Uterus (tissue), 2 donors: ENCODE data around the gene MUC5AC.
"Not testable (repeated sequence)": the region's sequence is repeated elsewhere in the genome, so short reads cannot be mapped to it uniquely, and the experiment has no call there.

Experiments
- POLR2A ChIP-seq, 2 donors: fragments of 450-650 bp; IDR thresholded peaks; one replicate each; pipeline ENCODE4 v1.6.1; 2016; ENCODE audit warnings: antibody characterized with exemption in 2 of 2, mild to moderate bottlenecking in 1 of 2, moderate library complexity in 1 of 2
- TF ChIP-seq, protein P1 (sequence below), 4 experiments: fragments of 200-600 bp in 2 of 4; fragments of 450-650 bp in 2 of 4; sonication (generic) in 2 of 4; IDR thresholded peaks; one replicate each; pipeline ENCODE4 v1.5.1; 2016 to 2019; ENCODE audit warnings: antibody characterized with exemption in 4 of 4, mild to moderate bottlenecking in 2 of 4, moderate library complexity in 1 of 4

DNA sequence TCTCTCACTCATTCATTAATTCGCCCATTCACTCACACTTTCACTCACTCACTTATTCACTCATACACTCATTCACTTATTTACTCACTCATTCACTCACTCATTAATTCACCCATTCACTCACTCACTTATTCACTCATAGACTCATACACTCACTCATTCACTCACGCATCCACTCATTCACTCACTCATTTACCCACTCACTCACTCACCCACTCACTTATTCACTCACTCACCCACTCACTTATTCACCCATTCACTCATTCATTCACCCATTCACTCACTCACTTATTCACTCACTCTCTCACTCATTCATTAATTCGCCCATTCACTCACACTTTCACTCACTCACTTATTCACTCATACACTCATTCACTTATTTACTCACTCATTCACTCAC, 3.1 kb upstream of the MUC5AC start:
- not testable (repeated sequence) for TF ChIP-seq POLR2A (IDR thresholded peaks at IDR 0.05)
- TF ChIP-seq, protein P1, sequence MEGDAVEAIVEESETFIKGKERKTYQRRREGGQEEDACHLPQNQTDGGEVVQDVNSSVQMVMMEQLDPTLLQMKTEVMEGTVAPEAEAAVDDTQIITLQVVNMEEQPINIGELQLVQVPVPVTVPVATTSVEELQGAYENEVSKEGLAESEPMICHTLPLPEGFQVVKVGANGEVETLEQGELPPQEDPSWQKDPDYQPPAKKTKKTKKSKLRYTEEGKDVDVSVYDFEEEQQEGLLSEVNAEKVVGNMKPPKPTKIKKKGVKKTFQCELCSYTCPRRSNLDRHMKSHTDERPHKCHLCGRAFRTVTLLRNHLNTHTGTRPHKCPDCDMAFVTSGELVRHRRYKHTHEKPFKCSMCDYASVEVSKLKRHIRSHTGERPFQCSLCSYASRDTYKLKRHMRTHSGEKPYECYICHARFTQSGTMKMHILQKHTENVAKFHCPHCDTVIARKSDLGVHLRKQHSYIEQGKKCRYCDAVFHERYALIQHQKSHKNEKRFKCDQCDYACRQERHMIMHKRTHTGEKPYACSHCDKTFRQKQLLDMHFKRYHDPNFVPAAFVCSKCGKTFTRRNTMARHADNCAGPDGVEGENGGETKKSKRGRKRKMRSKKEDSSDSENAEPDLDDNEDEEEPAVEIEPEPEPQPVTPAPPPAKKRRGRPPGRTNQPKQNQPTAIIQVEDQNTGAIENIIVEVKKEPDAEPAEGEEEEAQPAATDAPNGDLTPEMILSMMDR (IDR thresholded peaks at IDR 0.05), result not testable (repeated sequence)
